Breast epithelium (tissue), 3 donors: ENCODE measurements around the gene FETUB.
"Not testable (repeated sequence)": the region's sequence is repeated elsewhere in the genome, so short reads cannot be mapped to it uniquely, and the experiment has no call there.

ENCODE experiments used
- POLR2A ChIP-seq: fragments of 450-650 bp; IDR thresholded peaks from one replicate; pipeline ENCODE4 v1.6.1; 2016; ENCODE audit warnings: antibody characterized with exemption, mild to moderate bottlenecking, moderate library complexity
- POLR2AphosphoS5 ChIP-seq, 3 donors: sonication (generic); formaldehyde crosslinking; IDR thresholded peaks; one replicate each; pipeline ENCODE4 v1.6.1; 2017; ENCODE audit warnings: antibody characterized with exemption in 3 of 3

DNA sequence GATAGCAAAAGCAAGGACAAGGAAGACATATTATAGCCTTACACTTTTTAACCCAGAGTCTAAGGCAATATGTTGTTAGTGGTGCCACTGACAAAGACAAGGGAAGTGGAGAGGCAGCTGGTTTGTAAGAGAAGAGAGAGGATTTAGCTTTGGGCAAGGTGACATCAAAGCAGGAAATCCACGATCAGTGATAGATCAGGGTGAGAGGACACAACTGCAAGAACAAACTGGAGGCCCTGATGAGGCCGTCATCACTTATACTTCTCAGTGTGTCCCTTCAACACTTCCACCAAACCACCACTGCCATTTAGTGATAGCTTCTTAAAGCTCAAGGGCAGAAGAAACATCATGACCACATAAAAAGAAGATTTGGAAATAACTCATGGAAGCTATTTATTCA, 46.3 kb downstream of the FETUB start:
- TF ChIP-seq POLR2AphosphoS5 (IDR thresholded peaks at IDR 0.05); POLR2A: not testable (repeated sequence)
